ENCODE data around the gene YBEY. TPM values are rescaled to one million over a fixed set of nuclear protein-coding genes. Genes with fewer than 3 reads are reported as not detected.

The YBEY gene
- polyA plus RNA-seq, 1 donor (not counting 4 experiments of a cell fraction or from before 2014, with no cell fraction given): 23.5 TPM

GRCh38 chr21:46323227-46323709 is 37.1 kb downstream of the YBEY start:
- peak overlapping the region; percentile 62 for H2AFZ ChIP-seq (ENCODE audit: control insufficient read depth, low read length)
- H3K27ac ChIP-seq (ENCODE audit: control insufficient read depth, insufficient read depth, low read length): peak overlapping the region; percentile 74
- peaks cover 23% of the 10 kb centered on the region for H3K4me1 ChIP-seq (ENCODE audit: control insufficient read depth, extremely low read depth, insufficient read depth, low read length)
- dilution Hi-C loops (cut with MboI; ENCODE audit: extremely low pct_ligation_motif_present, low sequenced_read_pairs): no loop called here
- H3K27me3 ChIP-seq (ENCODE audit: control insufficient read depth, extremely low read depth, insufficient read depth, low read length): no peaks in the 10 kb centered on the region
- H3K9ac ChIP-seq (ENCODE audit: control insufficient read depth, extremely low read depth, insufficient read depth, low read length): peak overlapping the region; percentile 86
- TF ChIP-seq CTCF (optimal IDR thresholded peaks at IDR 0.05 in 1 of 3, IDR thresholded peaks at IDR 0.05 in 1 of 3, conservative IDR thresholded peaks at IDR 0.05 in 1 of 3; ENCODE audit: extremely low read depth in 1 of 3, insufficient read depth in 2 of 3, low read length in 3 of 3) (no peak), EZH2 (IDR thresholded peaks at IDR 0.05; ENCODE audit: low read length) (no peak)
- H3K9me3 ChIP-seq (ENCODE audit: control insufficient read depth, low read depth, low read length): no peaks in the 10 kb centered on the region
- peaks cover 55% of the 10 kb centered on the region for H3K79me2 ChIP-seq (ENCODE audit: control insufficient read depth, insufficient read depth, low read length)
- H3K36me3 ChIP-seq (ENCODE audit: control insufficient read depth in 2 of 2, extremely low read depth in 1 of 2, insufficient read depth in 2 of 2, low read length in 2 of 2): peaks cover 3 to 7% of the 10 kb centered on the region in 2 experiments
- FAIRE-seq: no peak
- H3K4me3 ChIP-seq (ENCODE audit: control insufficient read depth in 2 of 3, extremely low read depth in 1 of 3, insufficient read depth in 2 of 3, low read depth in 1 of 3, low read length in 3 of 3): peak overlapping the region; percentile 84 to 99 (median 90)
- DNase-seq (ENCODE audit: low read depth, low spot score): no peak
- peaks cover 2% of the 10 kb centered on the region for H3K9me1 ChIP-seq (ENCODE audit: control insufficient read depth, extremely low read depth, insufficient read depth, low read length)
- H3K4me2 ChIP-seq (ENCODE audit: control insufficient read depth, extremely low read depth, insufficient read depth, low read depth, low read length): peak overlapping the region; percentile 92
- H4K20me1 ChIP-seq (ENCODE audit: control insufficient read depth, extremely low read depth, insufficient read depth, low read length): no peaks in the 10 kb centered on the region

DNA sequence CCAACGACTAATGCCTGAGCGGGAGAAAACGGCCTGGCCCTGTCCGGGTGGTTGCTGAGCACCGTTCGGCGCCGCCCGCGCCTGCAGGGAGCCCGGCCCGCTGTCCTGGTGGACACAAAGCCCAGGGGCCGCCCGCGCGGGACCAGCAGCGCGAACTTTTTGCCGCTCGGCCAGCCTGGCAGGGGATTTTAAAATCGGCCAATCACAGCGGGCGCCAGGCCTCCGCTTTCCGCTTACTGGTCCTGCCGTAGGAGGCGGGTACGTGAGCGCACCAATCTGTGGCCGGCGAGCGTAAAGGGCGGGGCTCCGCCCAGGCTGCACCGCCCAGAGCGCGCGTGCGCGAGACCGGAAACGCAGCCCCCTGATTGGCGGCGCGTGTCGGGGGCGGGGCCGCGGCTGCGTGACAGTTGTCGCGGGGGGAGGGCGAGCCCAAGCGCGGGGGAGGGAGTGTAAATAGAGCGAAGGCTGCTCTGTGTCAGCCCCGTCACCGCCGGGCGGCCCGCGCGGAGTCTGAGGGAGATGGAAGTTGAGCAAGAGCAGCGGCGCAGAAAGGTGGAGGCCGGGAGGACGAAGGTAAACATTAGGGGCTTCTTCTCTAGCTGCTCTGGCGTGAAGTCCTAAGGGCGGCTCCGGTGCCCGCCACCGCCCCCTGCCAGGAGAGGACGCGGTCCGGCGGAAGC is 37.7 kb downstream of the YBEY start, which contains the start of the genes C21orf58 and PCNT:
C21orf58 (minus strand) TSS at position 161 of the 680 bp plus-strand sequence. CDS start 1,132 bp downstream, outside the sequence.
PCNT (plus strand) TSS at position 447 of the 680 bp plus-strand sequence; CDS start at position 520, 73 bp downstream.
- H3K79me2 ChIP-seq (ENCODE audit: control insufficient read depth, insufficient read depth, low read length): peaks cover 59% of the 10 kb centered on the region
- H3K27me3 ChIP-seq (ENCODE audit: control insufficient read depth, extremely low read depth, insufficient read depth, low read length): no peaks in the 10 kb centered on the region
- H3K4me3 ChIP-seq (ENCODE audit: control insufficient read depth in 2 of 3, extremely low read depth in 1 of 3, insufficient read depth in 2 of 3, low read depth in 1 of 3, low read length in 3 of 3): peak within 1 kb of the TSS; percentile 87 to 99 (median 90)
- peaks cover 2% of the 10 kb centered on the region for H3K9me1 ChIP-seq (ENCODE audit: control insufficient read depth, extremely low read depth, insufficient read depth, low read length)
- H4K20me1 ChIP-seq (ENCODE audit: control insufficient read depth, extremely low read depth, insufficient read depth, low read length): no peaks in the 10 kb centered on the region
- peak within 1 kb of the TSS; percentile 97 for H3K9ac ChIP-seq (ENCODE audit: control insufficient read depth, extremely low read depth, insufficient read depth, low read length)
- FAIRE-seq (no peak), DNase-seq (ENCODE audit: low read depth, low spot score) (peak; percentile 81)
- H3K27ac ChIP-seq (ENCODE audit: control insufficient read depth, insufficient read depth, low read length): peak within 1 kb of the TSS; percentile 95
- no peaks in the 10 kb centered on the region for H3K9me3 ChIP-seq (ENCODE audit: control insufficient read depth, low read depth, low read length)
- peak within 1 kb of the TSS; percentile 92 for H3K4me2 ChIP-seq (ENCODE audit: control insufficient read depth, extremely low read depth, insufficient read depth, low read depth, low read length)
- peaks cover 3 to 7% of the 10 kb centered on the region in 2 experiments for H3K36me3 ChIP-seq (ENCODE audit: control insufficient read depth in 2 of 2, extremely low read depth in 1 of 2, insufficient read depth in 2 of 2, low read length in 2 of 2)
- peaks cover 23% of the 10 kb centered on the region for H3K4me1 ChIP-seq (ENCODE audit: control insufficient read depth, extremely low read depth, insufficient read depth, low read length)
- no peak for TF ChIP-seq EZH2 (IDR thresholded peaks at IDR 0.05; ENCODE audit: low read length)
- no peak for TF ChIP-seq CTCF (optimal IDR thresholded peaks at IDR 0.05 in 1 of 3, IDR thresholded peaks at IDR 0.05 in 1 of 3, conservative IDR thresholded peaks at IDR 0.05 in 1 of 3; ENCODE audit: extremely low read depth in 1 of 3, insufficient read depth in 2 of 3, low read length in 3 of 3)
- peak within 1 kb of the TSS; percentile 63 for H2AFZ ChIP-seq (ENCODE audit: control insufficient read depth, low read length)
- dilution Hi-C loops (cut with MboI; ENCODE audit: extremely low pct_ligation_motif_present, low sequenced_read_pairs): no loop called here
